Measurements from ENCODE around the gene PRTG.
"Not testable (repeated sequence)": the region's sequence is repeated elsewhere in the genome, so short reads cannot be mapped to it uniquely, and the experiment has no call there.

The PRTG gene

GRCh38 chr15:55694652-55695150 is 48.3 kb downstream of the PRTG start:
- no peak for DNase-seq

GRCh38 chr15:55693116-55693515 is 49.8 kb downstream of the PRTG start:
- DNase-seq = not testable (repeated sequence)

GRCh38 chr15:55687792-55688191 is 55.2 kb downstream of the PRTG start:
- no peak for DNase-seq

GRCh38 chr15:55685286-55685685 is 57.7 kb downstream of the PRTG start:
- no peak for DNase-seq

GRCh38 chr15:55683376-55683775 is 59.6 kb downstream of the PRTG start:
- DNase-seq = no peak

- no peak for DNase-seq
These were observed 61.3 kb downstream of the PRTG start for GRCh38 chr15:55681631-55682030.

GRCh38 chr15:55676507-55676906 is 66.4 kb downstream of the PRTG start:
- DNase-seq = no peak

- DNase-seq = no peak
These were observed 69.7 kb downstream of the PRTG start for GRCh38 chr15:55673287-55673686.

GRCh38 chr15:55669270-55669669 is 73.7 kb downstream of the PRTG start:
- no peak for DNase-seq

- DNase-seq = no peak
These were observed 77.2 kb downstream of the PRTG start for GRCh38 chr15:55665605-55666227.

- DNase-seq = no peak
These were observed 81.5 kb downstream of the PRTG start for GRCh38 chr15:55661428-55661827.

GRCh38 chr15:55660153-55660552 is 82.8 kb downstream of the PRTG start:
- DNase-seq = no peak

GRCh38 chr15:55659481-55659880 is 83.5 kb downstream of the PRTG start:
- DNase-seq = no peak

- DNase-seq = no peak
These were observed 84.1 kb downstream of the PRTG start for GRCh38 chr15:55658886-55659285.

GRCh38 chr15:55654561-55655031 is 88.4 kb downstream of the PRTG start:
- DNase-seq = no peak

- no peak for DNase-seq
These were observed 90.0 kb downstream of the PRTG start for GRCh38 chr15:55652909-55653495.

GRCh38 chr15:55652359-55652758 is 90.6 kb downstream of the PRTG start:
- no peak for DNase-seq

- DNase-seq = no peak
These were observed 93.9 kb downstream of the PRTG start for GRCh38 chr15:55649058-55649423.

- DNase-seq = no peak
These were observed 104.2 kb downstream of the PRTG start for GRCh38 chr15:55638764-55639163.

GRCh38 chr15:55637086-55637485 is 105.9 kb downstream of the PRTG start:
- no peak for DNase-seq

GRCh38 chr15:55633731-55634130 is 109.2 kb downstream of the PRTG start:
- DNase-seq = no peak

- DNase-seq = no peak
These were observed 110.5 kb downstream of the PRTG start for GRCh38 chr15:55632434-55632833.

GRCh38 chr15:55630858-55631257 is 112.1 kb downstream of the PRTG start:
- DNase-seq = no peak

- no peak for DNase-seq
These were observed 114.6 kb downstream of the PRTG start for GRCh38 chr15:55628369-55628730.
